PC-9 (cell line): ENCODE measurements around the gene SIRT2. TPM values are rescaled to one million over a fixed set of nuclear protein-coding genes. Genes with fewer than 3 reads are reported as not detected.

Experiments used
- BruUV-seq: library from RNA; stranded (reverse); fragments of 400-500 nt; replicated peaks from 2 replicates; lab custom pipeline; 2021; lab: Mats Ljungman, UMichigan
- CTCF ChIA-PET: fragments of 300-600 bp; sonication (Branson Sonifier 250); formaldehyde crosslinking; loops from one replicate; lab custom pipeline; 2022; ENCODE audit warnings: antibody characterized with exemption; lab: Charles Lee
- POLR2A ChIA-PET: fragments of 300-600 bp; sonication (Branson Sonifier 250); formaldehyde crosslinking; loops from one replicate; lab custom pipeline; 2022; ENCODE audit warnings: antibody characterized with exemption; ENCODE audit not compliant: unreplicated experiment; lab: Charles Lee
- DNase-seq, 2 experiments: peaks; one replicate each; pipeline versions ENCODE4 v3.0.0 to v3.0.0-alpha.2; 2015 to 2022; ENCODE audit warnings: mixed read lengths in 1 of 2
- H2AFZ ChIP-seq: fragments of 200-600 bp; sonication (generic); 2 replicates; pipeline ENCODE4 v1.8.1; 2017; ENCODE audit warnings: antibody characterized with exemption
- H3F3A ChIP-seq: fragments of 200-600 bp; sonication (generic); 2 replicates; pipeline ENCODE4 v1.8.1; 2017; ENCODE audit warnings: antibody characterized with exemption, mild to moderate bottlenecking, low read depth; ENCODE audit not compliant: insufficient read depth
- H3K27ac ChIP-seq: fragments of 200-600 bp; sonication (generic); 2 replicates; pipeline ENCODE4 v1.6.1; 2016; ENCODE audit warnings: mixed run types
- H3K27me3 ChIP-seq: fragments of 200-600 bp; sonication (generic); 2 replicates; pipeline ENCODE4 v1.6.1; 2016; ENCODE audit warnings: low read depth, mixed run types; ENCODE audit not compliant: insufficient read depth
- H3K36me3 ChIP-seq: fragments of 200-600 bp; sonication (generic); 2 replicates; pipeline ENCODE4 v1.6.1; 2016; ENCODE audit warnings: low read depth, mixed run types
- H3K4me1 ChIP-seq: fragments of 200-600 bp; sonication (generic); replicated peaks from 2 replicates; pipeline ENCODE4 v1.6.1; 2016; ENCODE audit warnings: mixed run types; ENCODE audit not compliant: insufficient read depth
- H3K4me2 ChIP-seq: fragments of 200-600 bp; sonication (generic); 2 replicates; pipeline ENCODE4 v1.6.1; 2017; ENCODE audit warnings: mixed run types
- H3K4me3 ChIP-seq: fragments of 200-600 bp; sonication (generic); 2 replicates; pipeline ENCODE4 v1.6.1; 2016; ENCODE audit warnings: mixed run types
- H3K79me2 ChIP-seq: fragments of 200-600 bp; sonication (generic); 2 replicates; pipeline ENCODE4 v1.6.1; 2017; ENCODE audit warnings: low read depth, mixed run types
- H3K9me2 ChIP-seq: fragments of 200-600 bp; sonication (generic); 2 replicates; pipeline ENCODE4 v1.8.1; 2017; ENCODE audit warnings: mild to moderate bottlenecking; ENCODE audit not compliant: insufficient read depth
- H3K9me3 ChIP-seq: fragments of 200-600 bp; sonication (generic); 2 replicates; pipeline ENCODE4 v1.8.1; 2016; ENCODE audit warnings: low read depth; ENCODE audit not compliant: insufficient read depth
- H4K20me1 ChIP-seq: fragments of 200-600 bp; sonication (generic); 2 replicates; pipeline ENCODE4 v1.8.1; 2017; ENCODE audit not compliant: insufficient read depth
- CTCF ChIP-seq: fragments of 200-600 bp; sonication (generic); conservative IDR thresholded peaks from 2 replicates; pipeline ENCODE4 v1.6.1; 2017; ENCODE audit warnings: mixed run types, antibody characterized with exemption, mild to moderate bottlenecking, moderate library complexity
- EZH2 ChIP-seq: fragments of 200-600 bp; sonication (generic); IDR thresholded peaks from 2 replicates; pipeline ENCODE4 v1.8.0; 2017; ENCODE audit warnings: antibody characterized with exemption, low read depth
- intact Hi-C: fragments of 100-400 bp; cut with micrococcal nuclease; formaldehyde crosslinking; loops from one replicate; pipeline ENCODE4 v1.10.0; 2022; ENCODE audit not compliant: unreplicated experiment
- total RNA-seq: library from RNA; stranded (reverse); gene quantifications from 2 replicates; pipeline ENCODE4 v1.2.3, GENCODE V29; 2021

Gene SIRT2
- total RNA-seq, 1 experiment from 2014 or later: 32.9 TPM

GRCh38 chr19:38879400-38879751, 20.0 kb downstream of the SIRT2 start:
- POLR2A ChIA-PET: no interaction called here
- H4K20me1 ChIP-seq: no peaks in the 10 kb centered on the region
- TF ChIP-seq EZH2 (no peak), CTCF (no peak)
- H3K9me3 ChIP-seq: no peaks in the 10 kb centered on the region
- CTCF ChIA-PET: no interaction called here
- no peak overlapping the region for H3K27ac ChIP-seq
- H3K36me3 ChIP-seq: no peaks in the 10 kb centered on the region
- H3K9me2 ChIP-seq: no peaks in the 10 kb centered on the region
- H3K27me3 ChIP-seq: no peaks in the 10 kb centered on the region
- no peaks in the 10 kb centered on the region for H3K79me2 ChIP-seq
- H3F3A ChIP-seq: 0 out of 2 replicates have a peak, but pooled peaks cover 3% of the 10 kb centered on the region
- H3K4me3 ChIP-seq: no peak overlapping the region
- DNase-seq: no peak
- intact Hi-C loops: no loop called here
- H3K4me1 ChIP-seq: peaks cover 23% of the 10 kb centered on the region
- BruUV-seq: no TSS peak
- H2AFZ ChIP-seq: no peak overlapping the region
- no peak overlapping the region for H3K4me2 ChIP-seq

GRCh38 chr19:38878575-38879399, 20.6 kb downstream of the SIRT2 start:
- intact Hi-C loops: no loop called here
- H3K36me3 ChIP-seq: no peaks in the 10 kb centered on the region
- peaks cover 23% of the 10 kb centered on the region for H3K4me1 ChIP-seq
- H2AFZ ChIP-seq: no peak overlapping the region
- no peaks in the 10 kb centered on the region for H3K9me2 ChIP-seq
- no peak for TF ChIP-seq CTCF
- no peak for TF ChIP-seq EZH2
- no peaks in the 10 kb centered on the region for H3K79me2 ChIP-seq
- CTCF ChIA-PET: no interaction called here
- no peak overlapping the region for H3K4me2 ChIP-seq
- POLR2A ChIA-PET: no interaction called here
- BruUV-seq: no TSS peak
- H3K4me3 ChIP-seq: no peak overlapping the region
- H3K9me3 ChIP-seq: no peaks in the 10 kb centered on the region
- 0 out of 2 replicates have a peak, but pooled peaks cover 3% of the 10 kb centered on the region for H3F3A ChIP-seq
- DNase-seq: no peak
- no peaks in the 10 kb centered on the region for H4K20me1 ChIP-seq
- H3K27me3 ChIP-seq: no peaks in the 10 kb centered on the region
- H3K27ac ChIP-seq: 0 out of 2 replicates have a peak overlapping the region, but pooled peaks have one; percentile 6

- H4K20me1 ChIP-seq: no peaks in the 10 kb centered on the region
- CTCF ChIA-PET: no interaction called here
- H3K36me3 ChIP-seq: no peaks in the 10 kb centered on the region
- TF ChIP-seq CTCF (no peak), EZH2 (no peak)
- peak in 1 of 2 experiments; percentile 11 for DNase-seq
- 0 out of 2 replicates have a peak within 1 kb of the TSS, but pooled peaks have one; percentile 55 for H2AFZ ChIP-seq
- H3K9me3 ChIP-seq: no peaks in the 10 kb centered on the region
- H3K4me1 ChIP-seq: peaks cover 23% of the 10 kb centered on the region
- no peak within 1 kb of the TSS for H3K4me3 ChIP-seq
- no TSS peak for BruUV-seq
- peaks cover 3% of the 10 kb centered on the region; the same call in 1 of the 2 replicates for H3F3A ChIP-seq
- peak within 1 kb of the TSS; percentile 28; the same call in 1 of the 2 replicates for H3K4me2 ChIP-seq
- H3K79me2 ChIP-seq: no peaks in the 10 kb centered on the region
- intact Hi-C loops: no loop called here
- no peaks in the 10 kb centered on the region for H3K27me3 ChIP-seq
- POLR2A ChIA-PET: interaction anchor here (0.6 kb wide), 1 partner anchor 380 kb away, joined by 5 read pairs; no protein-coding TSS in a partner anchor
- H3K9me2 ChIP-seq: no peaks in the 10 kb centered on the region
- 0 out of 2 replicates have a peak within 1 kb of the TSS, but pooled peaks have one; percentile 6 for H3K27ac ChIP-seq
Observed at GRCh38 chr19:38877781-38878574, 21.4 kb downstream of the SIRT2 start, which contains the start of gene RINL. Gene RINL (minus strand): TSS chr19:38878275. CDS start chr19:38876742, 1,533 bp downstream.
